ENCODE results near the gene BTAF1.

DNA sequence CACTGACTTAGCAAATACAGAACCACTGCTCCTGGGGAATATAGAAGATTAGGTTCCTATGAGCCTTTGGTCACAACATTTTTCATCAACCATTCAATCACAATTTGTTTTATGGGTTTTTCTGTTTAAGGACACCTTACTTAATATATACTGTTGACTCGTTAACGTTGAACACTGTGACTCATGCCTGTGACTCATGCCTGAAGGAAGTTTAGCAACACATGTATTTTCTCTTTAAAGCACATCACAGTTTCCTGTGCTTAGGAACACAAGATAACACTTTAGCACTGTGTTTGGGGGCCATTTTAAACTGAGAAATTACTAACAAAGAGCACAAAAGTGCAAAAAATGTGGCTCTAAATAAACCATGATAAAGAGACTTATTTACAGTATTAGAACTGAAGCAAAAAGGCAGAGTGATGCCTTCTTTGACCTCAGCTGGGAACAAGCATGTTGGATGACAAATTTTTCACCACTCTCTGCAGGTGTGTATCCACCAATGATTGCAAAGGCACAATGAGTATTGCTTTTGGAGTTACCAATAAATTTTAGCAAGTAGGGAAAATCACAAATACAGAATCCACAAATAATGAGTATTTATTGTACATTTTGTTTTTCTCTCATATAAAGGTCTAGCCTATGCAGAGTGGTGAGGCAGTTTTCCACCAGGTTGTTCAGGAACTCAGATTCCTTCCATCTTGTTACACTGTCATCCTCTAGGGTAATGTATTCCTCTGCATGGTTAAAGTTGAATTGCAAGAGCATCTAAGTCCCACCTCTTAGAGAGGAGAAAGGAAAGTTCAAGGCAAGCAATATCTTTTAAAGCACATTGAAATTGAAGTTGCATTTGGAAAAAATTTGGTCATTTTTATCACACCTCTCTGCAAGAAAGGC, 21.5 kb upstream of the BTAF1 start:
- TF ChIP-seq CREM (IDR thresholded peaks at IDR 0.05; ENCODE audit: low read depth) = no peak
- no peak for TF ChIP-seq EZH2 (IDR thresholded peaks at IDR 0.05; ENCODE audit: borderline replicate concordance, control insufficient read depth, low read depth, low read length)
- TF ChIP-seq EP300 (IDR thresholded peaks at IDR 0.05; ENCODE audit: borderline replicate concordance in 1 of 2, control insufficient read depth in 1 of 2, low read depth in 2 of 2, low read length in 2 of 2) = no peak
- TF ChIP-seq, protein P1, sequence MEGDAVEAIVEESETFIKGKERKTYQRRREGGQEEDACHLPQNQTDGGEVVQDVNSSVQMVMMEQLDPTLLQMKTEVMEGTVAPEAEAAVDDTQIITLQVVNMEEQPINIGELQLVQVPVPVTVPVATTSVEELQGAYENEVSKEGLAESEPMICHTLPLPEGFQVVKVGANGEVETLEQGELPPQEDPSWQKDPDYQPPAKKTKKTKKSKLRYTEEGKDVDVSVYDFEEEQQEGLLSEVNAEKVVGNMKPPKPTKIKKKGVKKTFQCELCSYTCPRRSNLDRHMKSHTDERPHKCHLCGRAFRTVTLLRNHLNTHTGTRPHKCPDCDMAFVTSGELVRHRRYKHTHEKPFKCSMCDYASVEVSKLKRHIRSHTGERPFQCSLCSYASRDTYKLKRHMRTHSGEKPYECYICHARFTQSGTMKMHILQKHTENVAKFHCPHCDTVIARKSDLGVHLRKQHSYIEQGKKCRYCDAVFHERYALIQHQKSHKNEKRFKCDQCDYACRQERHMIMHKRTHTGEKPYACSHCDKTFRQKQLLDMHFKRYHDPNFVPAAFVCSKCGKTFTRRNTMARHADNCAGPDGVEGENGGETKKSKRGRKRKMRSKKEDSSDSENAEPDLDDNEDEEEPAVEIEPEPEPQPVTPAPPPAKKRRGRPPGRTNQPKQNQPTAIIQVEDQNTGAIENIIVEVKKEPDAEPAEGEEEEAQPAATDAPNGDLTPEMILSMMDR (IDR thresholded peaks at IDR 0.05 in 2 of 3, conservative IDR thresholded peaks at IDR 0.05 in 1 of 3; ENCODE audit: control insufficient read depth in 2 of 3, extremely low read depth in 1 of 3, insufficient read depth in 1 of 3, low read depth in 3 of 3, low read length in 3 of 3) = no peak
- no peak for TF ChIP-seq CBFB (IDR thresholded peaks at IDR 0.05; ENCODE audit: low read depth)
- TF ChIP-seq SUZ12 (IDR thresholded peaks at IDR 0.05; ENCODE audit: unreplicated experiment) = no peak
- TF ChIP-seq POLR2AphosphoS5 (IDR thresholded peaks at IDR 0.05; ENCODE audit: low read length) = no peak
- TF ChIP-seq, protein P2, sequence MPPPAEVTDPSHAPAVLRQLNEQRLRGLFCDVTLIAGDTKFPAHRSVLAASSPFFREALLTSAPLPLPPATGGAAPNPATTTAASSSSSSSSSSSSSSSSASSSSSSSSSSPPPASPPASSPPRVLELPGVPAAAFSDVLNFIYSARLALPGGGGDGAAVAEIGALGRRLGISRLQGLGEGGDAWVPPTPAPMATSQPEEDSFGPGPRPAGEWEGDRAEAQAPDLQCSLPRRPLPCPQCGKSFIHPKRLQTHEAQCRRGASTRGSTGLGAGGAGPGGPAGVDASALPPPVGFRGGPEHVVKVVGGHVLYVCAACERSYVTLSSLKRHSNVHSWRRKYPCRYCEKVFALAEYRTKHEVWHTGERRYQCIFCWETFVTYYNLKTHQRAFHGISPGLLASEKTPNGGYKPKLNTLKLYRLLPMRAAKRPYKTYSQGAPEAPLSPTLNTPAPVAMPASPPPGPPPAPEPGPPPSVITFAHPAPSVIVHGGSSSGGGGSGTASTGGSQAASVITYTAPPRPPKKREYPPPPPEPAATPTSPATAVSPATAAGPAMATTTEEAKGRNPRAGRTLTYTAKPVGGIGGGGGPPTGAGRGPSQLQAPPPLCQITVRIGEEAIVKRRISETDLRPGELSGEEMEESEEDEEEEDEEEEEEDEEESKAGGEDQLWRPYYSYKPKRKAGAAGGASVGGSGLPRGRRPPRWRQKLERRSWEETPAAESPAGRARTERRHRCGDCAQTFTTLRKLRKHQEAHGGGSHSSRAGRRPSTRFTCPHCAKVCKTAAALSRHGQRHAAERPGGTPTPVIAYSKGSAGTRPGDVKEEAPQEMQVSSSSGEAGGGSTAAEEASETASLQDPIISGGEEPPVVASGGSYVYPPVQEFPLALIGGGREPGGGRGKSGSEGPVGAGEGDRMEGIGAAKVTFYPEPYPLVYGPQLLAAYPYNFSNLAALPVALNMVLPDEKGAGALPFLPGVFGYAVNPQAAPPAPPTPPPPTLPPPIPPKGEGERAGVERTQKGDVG (CRISPR knock-in tag; IDR thresholded peaks at IDR 0.05) = no peak

Measured in GM12878 (cell line).